OCI-LY7 (cell line): ENCODE results near the gene SLC6A6.

ENCODE experiments used
- EZH2phosphoT487 ChIP-seq: fragments of 200-600 bp; sonication (generic); IDR thresholded peaks from 2 replicates; pipeline ENCODE4 v1.6.1; 2018; ENCODE audit warnings: low read depth, borderline replicate concordance, mild to moderate bottlenecking, mixed run types, antibody characterized with exemption, low read length, moderate library complexity, mixed read lengths
- TF ChIP-seq, protein P1 (sequence below): fragments of 200-600 bp; sonication (generic); conservative IDR thresholded peaks from 2 replicates; pipeline ENCODE4 v1.5.1; 2014; ENCODE audit warnings: mild to moderate bottlenecking, antibody characterized with exemption, low read length, moderate library complexity, mixed read lengths

DNA sequence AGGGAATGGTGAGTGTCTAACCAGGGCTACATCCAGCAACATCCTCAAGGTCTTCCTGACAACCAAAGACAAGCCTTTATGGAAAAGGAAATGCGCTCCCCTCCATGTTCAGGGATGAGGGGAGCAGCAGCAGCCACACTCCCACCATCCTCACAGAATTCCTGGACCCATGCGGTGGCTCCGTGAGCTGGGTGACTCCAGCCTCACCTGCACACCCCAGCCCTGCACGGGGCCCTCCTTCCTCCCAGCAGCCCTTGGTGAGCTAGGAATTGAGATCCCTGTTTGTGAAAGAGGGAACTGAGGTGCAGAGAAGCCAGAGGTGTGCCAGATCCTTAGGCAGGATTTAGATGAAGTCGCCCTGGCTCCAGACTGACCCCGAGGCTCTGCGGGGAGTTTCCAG is 85.4 kb downstream of the SLC6A6 start:
- TF ChIP-seq, protein P1, sequence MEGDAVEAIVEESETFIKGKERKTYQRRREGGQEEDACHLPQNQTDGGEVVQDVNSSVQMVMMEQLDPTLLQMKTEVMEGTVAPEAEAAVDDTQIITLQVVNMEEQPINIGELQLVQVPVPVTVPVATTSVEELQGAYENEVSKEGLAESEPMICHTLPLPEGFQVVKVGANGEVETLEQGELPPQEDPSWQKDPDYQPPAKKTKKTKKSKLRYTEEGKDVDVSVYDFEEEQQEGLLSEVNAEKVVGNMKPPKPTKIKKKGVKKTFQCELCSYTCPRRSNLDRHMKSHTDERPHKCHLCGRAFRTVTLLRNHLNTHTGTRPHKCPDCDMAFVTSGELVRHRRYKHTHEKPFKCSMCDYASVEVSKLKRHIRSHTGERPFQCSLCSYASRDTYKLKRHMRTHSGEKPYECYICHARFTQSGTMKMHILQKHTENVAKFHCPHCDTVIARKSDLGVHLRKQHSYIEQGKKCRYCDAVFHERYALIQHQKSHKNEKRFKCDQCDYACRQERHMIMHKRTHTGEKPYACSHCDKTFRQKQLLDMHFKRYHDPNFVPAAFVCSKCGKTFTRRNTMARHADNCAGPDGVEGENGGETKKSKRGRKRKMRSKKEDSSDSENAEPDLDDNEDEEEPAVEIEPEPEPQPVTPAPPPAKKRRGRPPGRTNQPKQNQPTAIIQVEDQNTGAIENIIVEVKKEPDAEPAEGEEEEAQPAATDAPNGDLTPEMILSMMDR = no peak
- TF ChIP-seq EZH2phosphoT487 = no peak
